Measurements from ENCODE around the gene AIF1L. TPM values are rescaled to one million over a fixed set of nuclear protein-coding genes. Genes with fewer than 3 reads are reported as not detected.

Gene AIF1L
- total RNA-seq, 1 experiment from 2014 or later: 6.0 TPM

- Histone ChIP-seq H3K9me3 (ENCODE audit: control insufficient read depth, insufficient read depth, low read depth, low read length) (no peaks in the 10 kb centered on the region), H3K4me3 (ENCODE audit: low read depth in 2 of 2, low read length in 2 of 2) (no peak overlapping the region), H3K4me1 (ENCODE audit: control insufficient read depth, insufficient read depth, low read length) (no peaks in the 10 kb centered on the region), H3K36me3 (ENCODE audit: control insufficient read depth, insufficient read depth, low read length) (no peaks in the 10 kb centered on the region), H3K27ac (ENCODE audit: low read length) (no peak overlapping the region), H3K27me3 (ENCODE audit: control insufficient read depth, insufficient read depth, low read length) (no peaks in the 10 kb centered on the region)
- DNase-seq (ENCODE audit: low read depth, low spot score) (no peak), ATAC-seq (no peak)
- TF ChIP-seq REST (IDR thresholded peaks at IDR 0.05; ENCODE audit: insufficient read depth in 1 of 2, low read depth in 2 of 2, low read length in 1 of 2) (no peak), SIN3A (IDR thresholded peaks at IDR 0.05; ENCODE audit: borderline replicate concordance, insufficient read depth, low read depth, low read length) (no peak), POLR2AphosphoS5 (IDR thresholded peaks at IDR 0.05; ENCODE audit: low read depth, low read length) (no peak), TCF7L2 (IDR thresholded peaks at IDR 0.05; ENCODE audit: low read depth, low read length) (no peak), CTCF (IDR thresholded peaks at IDR 0.05) (no peak)
- intact Hi-C loops (cut with micrococcal nuclease; ENCODE audit: unreplicated experiment) (no loop called here), in situ Hi-C loops (cut with HindIII; ENCODE audit: low pct_unique_long_range_greater_than_20kb, low sequenced_read_pairs) (no loop called here)
- CTCF ChIA-PET: no interaction called here
- POLR2A ChIA-PET: no interaction called here
- no TSS peak for BruUV-seq (replicated peaks)
Measured at GRCh38 chr9:131116281-131117120, 20.2 kb downstream of the AIF1L start.

- Histone ChIP-seq H3K4me1 (ENCODE audit: control insufficient read depth, insufficient read depth, low read length) (no peaks in the 10 kb centered on the region), H3K27ac (ENCODE audit: low read length) (no peak overlapping the region), H3K9me3 (ENCODE audit: control insufficient read depth, insufficient read depth, low read depth, low read length) (no peaks in the 10 kb centered on the region), H3K27me3 (ENCODE audit: control insufficient read depth, insufficient read depth, low read length) (no peaks in the 10 kb centered on the region), H3K4me3 (ENCODE audit: low read depth in 2 of 2, low read length in 2 of 2) (no peak overlapping the region), H3K36me3 (ENCODE audit: control insufficient read depth, insufficient read depth, low read length) (no peaks in the 10 kb centered on the region)
- in situ Hi-C loops (cut with HindIII; ENCODE audit: low pct_unique_long_range_greater_than_20kb, low sequenced_read_pairs) (no loop called here), intact Hi-C loops (cut with micrococcal nuclease; ENCODE audit: unreplicated experiment) (no loop called here)
- POLR2A ChIA-PET: no interaction called here
- TF ChIP-seq CTCF (IDR thresholded peaks at IDR 0.05) (no peak), REST (IDR thresholded peaks at IDR 0.05; ENCODE audit: insufficient read depth in 1 of 2, low read depth in 2 of 2, low read length in 1 of 2) (no peak), POLR2AphosphoS5 (IDR thresholded peaks at IDR 0.05; ENCODE audit: low read depth, low read length) (no peak)
- CTCF ChIA-PET: no interaction called here
- DNase-seq (ENCODE audit: low read depth, low spot score) (no peak), ATAC-seq (no peak)
- BruUV-seq (replicated peaks): no TSS peak
Measured at GRCh38 chr9:131117121-131117761, 20.9 kb downstream of the AIF1L start.

All from Panc1 (cell line).